Stimulated activated CD4-positive, alpha-beta T cell treated with anti-CD3 and anti-CD28 coated beads, Interleukin-15, amount 100 ng/mL, for 1 hour (primary cell): Measurements from ENCODE around the gene RAB3GAP1.
A peak's percentile ranks its signal among the peaks of the same experiment; 100 is the strongest.
"Not testable (repeated sequence)": the region's sequence is repeated elsewhere in the genome, so short reads cannot be mapped to it uniquely, and the experiment has no call there.

Experiments
- DNase-seq, 2 donors: peaks; one replicate each; pipeline ENCODE4 v3.0.0-alpha.2; 2020; ENCODE audit warnings: low read depth in 1 of 2, low spot score in 1 of 2

Gene RAB3GAP1

GRCh38 chr2:135052042-135052876, at the start of gene RAB3GAP1:
TSS of gene RAB3GAP1 (plus strand) at chr2:135052292. CDS start at chr2:135052308, 16 bp downstream.
- DNase-seq = peak; percentile 74 to 78

DNA sequence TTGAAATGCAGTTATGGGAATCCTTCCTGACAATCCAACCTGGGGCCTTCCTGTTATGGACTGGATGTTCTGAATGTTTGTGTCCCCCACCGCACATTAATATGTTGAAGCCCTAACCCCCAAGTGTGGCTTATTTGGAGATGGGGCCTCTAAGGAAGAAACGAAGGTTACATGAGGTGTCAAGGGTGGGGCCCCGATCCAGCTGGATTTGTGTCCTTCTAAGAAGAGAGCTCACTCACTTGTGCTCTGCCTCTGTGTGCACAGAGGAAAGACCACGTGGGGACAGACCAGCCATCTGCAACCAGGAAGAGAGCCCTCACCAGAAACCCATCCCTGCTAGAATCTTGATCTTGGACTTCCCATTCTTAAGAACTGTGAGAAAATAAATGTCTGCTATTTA, 49.3 kb upstream of the RAB3GAP1 start:
- DNase-seq = no peak

- DNase-seq = peak; percentile 44 to 65
Measured at GRCh38 chr2:135004005-135004746, 47.9 kb upstream of the RAB3GAP1 start.

- DNase-seq = no peak
Measured at GRCh38 chr2:135005753-135006152, 46.3 kb upstream of the RAB3GAP1 start.

- DNase-seq = no peak
Measured at GRCh38 chr2:135009339-135009738, 42.8 kb upstream of the RAB3GAP1 start.

DNA sequence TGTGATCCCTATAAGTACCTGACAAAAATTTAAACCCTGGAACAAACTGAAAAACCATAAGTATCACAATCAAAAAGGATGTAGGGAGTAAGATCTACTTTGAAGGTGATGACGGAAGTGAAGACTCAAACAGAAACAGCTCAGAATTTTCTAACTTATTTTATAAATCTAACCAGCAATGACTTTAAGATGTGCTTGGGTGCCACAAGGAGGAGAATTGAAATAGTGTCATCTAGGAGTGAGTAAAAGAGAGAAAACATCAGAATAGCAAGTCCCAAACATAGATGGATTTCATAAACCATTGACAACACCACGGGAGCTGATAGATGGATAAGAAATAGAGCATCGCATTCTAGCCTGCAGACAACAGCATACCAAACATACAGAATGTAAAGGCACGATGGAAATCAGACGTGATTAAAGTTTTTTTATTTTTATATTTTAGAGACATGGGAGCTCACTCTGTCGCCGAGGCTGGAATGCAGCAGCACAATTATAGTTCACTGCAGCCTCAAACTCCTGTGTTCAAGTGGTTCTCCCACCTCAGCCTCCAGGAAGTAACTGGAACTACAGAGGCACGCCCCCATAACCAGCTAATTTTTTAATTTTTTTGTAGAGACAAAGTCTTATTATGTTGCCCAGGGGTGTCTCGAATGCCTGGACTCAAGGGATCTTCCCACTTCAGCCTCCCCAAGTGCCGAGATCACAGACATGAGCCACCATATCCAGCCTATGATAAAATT, 41.7 kb upstream of the RAB3GAP1 start:
- DNase-seq = no peak

- no peak for DNase-seq
Measured at GRCh38 chr2:135011633-135012032, 40.5 kb upstream of the RAB3GAP1 start.

- DNase-seq = no peak
Measured at GRCh38 chr2:135021618-135022017, 30.5 kb upstream of the RAB3GAP1 start.

- no peak for DNase-seq
Measured at GRCh38 chr2:135022952-135023880, 28.9 kb upstream of the RAB3GAP1 start.

DNA sequence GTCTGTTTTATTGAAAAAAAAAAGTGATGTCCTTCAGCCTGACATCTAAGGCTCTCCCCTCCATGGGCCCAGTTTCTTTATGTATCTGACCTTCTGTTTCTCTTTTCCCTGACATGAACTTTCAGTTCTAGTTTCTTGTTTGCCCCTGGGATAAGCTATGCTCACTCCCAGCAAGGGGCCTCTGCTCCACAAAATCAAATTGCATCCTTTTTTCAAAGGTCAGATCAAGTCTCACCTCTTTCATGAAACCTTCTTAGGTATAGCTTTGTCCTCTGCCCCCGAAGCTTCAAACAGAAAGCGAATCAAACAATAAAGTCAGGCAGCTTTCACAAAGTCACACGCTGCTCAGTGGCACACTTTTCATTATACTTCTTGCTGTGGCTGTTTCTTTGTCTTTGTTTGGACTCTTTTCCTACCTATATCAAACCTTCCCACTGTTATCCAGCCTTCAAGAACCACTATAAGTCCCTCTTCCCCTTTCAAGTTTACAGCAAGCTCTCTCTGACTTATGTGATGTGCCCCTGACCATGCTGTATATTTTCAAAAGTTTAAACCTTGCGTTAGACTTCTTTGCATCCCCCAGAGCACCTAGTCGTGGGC, 28.1 kb upstream of the RAB3GAP1 start:
- no peak for DNase-seq

GRCh38 chr2:135029481-135030134, 22.5 kb upstream of the RAB3GAP1 start:
- DNase-seq = no peak

- DNase-seq = no peak
Measured at GRCh38 chr2:135030826-135031225, 21.3 kb upstream of the RAB3GAP1 start.

GRCh38 chr2:135033216-135033615, 18.9 kb upstream of the RAB3GAP1 start:
- DNase-seq = not testable (repeated sequence)

GRCh38 chr2:135037831-135038230, 14.3 kb upstream of the RAB3GAP1 start:
- no peak for DNase-seq

DNA sequence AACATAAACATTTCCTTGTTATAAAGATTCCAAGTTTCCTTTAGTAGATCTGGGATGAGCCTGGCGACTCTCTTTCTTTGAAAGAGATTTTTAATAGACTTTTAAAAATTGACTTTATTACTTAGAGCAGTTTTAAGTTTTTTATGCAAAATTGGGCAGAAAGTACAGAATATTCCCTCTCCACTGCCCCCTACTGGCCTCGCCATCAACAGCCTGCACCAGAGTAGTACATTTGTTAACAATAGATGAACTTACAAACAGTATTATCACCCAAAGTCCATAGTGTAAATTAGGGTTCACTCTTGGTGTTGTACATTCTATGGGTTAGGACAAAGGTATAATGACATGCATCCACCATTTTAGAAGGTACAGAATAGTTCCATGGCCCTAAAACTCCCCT, 8.7 kb upstream of the RAB3GAP1 start:
- DNase-seq = peak in 1 of 2 donors; percentile 10

- DNase-seq = no peak
Measured at GRCh38 chr2:135047300-135047699, 4.8 kb upstream of the RAB3GAP1 start, which contains the start of gene MAP3K19. TSS of gene MAP3K19 (minus strand) at chr2:135047447. CDS start at chr2:135024647, 22,800 bp downstream.

GRCh38 chr2:135048122-135048521, 4.0 kb upstream of the RAB3GAP1 start:
- no peak for DNase-seq

DNA sequence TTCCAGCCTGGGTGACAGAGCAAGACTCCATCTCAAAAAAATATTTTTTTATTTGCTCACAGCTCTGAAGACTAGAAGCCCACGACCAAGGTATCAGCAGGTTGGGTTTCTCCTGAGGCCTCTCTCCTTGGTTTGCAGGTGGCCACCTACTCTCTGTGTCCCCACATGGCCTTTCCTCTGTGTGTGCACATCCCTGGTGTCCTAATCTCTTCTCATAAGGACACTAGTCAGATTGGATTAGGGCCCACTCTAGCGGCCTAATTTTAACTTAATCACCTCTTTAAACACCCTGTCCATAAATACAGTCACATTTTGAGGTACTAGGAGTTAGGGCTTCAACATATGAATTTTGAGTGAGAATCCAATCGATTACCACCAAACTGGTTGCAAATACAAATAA, 2.0 kb upstream of the RAB3GAP1 start:
- no peak for DNase-seq

DNA sequence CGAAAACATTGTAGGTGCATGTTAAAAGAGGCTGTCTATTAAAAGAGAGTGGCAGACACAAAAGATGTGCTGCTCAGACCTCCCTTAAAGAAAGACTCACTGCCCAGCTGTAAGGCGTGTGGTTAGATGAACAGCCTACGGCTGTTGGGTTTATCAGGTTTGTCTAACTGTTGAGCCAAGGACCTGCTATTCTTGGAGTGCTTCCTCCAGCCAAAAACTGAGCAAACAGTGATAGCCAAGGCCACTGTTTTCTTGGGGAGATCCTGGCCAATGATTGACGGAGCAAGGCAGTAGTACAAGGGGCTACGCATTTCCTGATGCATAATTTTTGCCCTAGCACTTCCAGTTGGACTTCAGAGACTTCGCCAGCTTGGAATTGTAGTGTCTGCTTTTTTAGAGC, 1.4 kb upstream of the RAB3GAP1 start:
- DNase-seq = no peak
